Natural killer cell (primary cell): ENCODE results near the gene ERF. TPM values are rescaled to one million over a fixed set of nuclear protein-coding genes. Genes with fewer than 3 reads are reported as not detected.

Experiments used
- ATAC-seq, 3 donors: fragments of 150-1000 bp in 2 of 3; fragments of 200-7000 bp in 1 of 3; cut with Tn5 transposase; 1 replicate in 1 of 3; 2 replicates in 2 of 3; pipeline ENCODE4 v1.10.0; 2021; ENCODE audit warnings: mild to moderate bottlenecking in 2 of 3, moderate library complexity in 2 of 3
- DNase-seq, 2 donors: peaks; one replicate each; pipeline versions ENCODE4 v3.0.0 to v3.0.0-alpha.2; 2013 to 2021; ENCODE audit warnings: mixed read lengths in 1 of 2
- H3K27ac ChIP-seq: one replicate; pipeline ENCODE4 v1.5.1; 2013; ENCODE audit warnings: mild to moderate bottlenecking, low read length
- H3K27me3 ChIP-seq: one replicate; pipeline ENCODE4 v1.6.1; 2013; ENCODE audit warnings: low read length; ENCODE audit not compliant: control insufficient read depth, insufficient read depth
- H3K36me3 ChIP-seq: one replicate; pipeline ENCODE4 v1.6.1; 2013; ENCODE audit warnings: low read length; ENCODE audit not compliant: control insufficient read depth, insufficient read depth
- H3K4me1 ChIP-seq: one replicate; pipeline ENCODE4 v1.6.1; 2013; ENCODE audit warnings: low read length; ENCODE audit not compliant: control insufficient read depth, insufficient read depth
- H3K4me3 ChIP-seq: one replicate; pipeline ENCODE4 v1.5.1; 2013; ENCODE audit warnings: low read length
- H3K9me3 ChIP-seq: one replicate; pipeline ENCODE4 v1.6.1; 2013; ENCODE audit warnings: low read length; ENCODE audit not compliant: control insufficient read depth, insufficient read depth
- H3K27ac Mint-ChIP-seq, 2 donors: one replicate each; pipeline ENCODE4 v1.8.0; 2022; ENCODE audit warnings: mild to moderate bottlenecking in 2 of 2, mixed read lengths in 2 of 2, moderate library complexity in 1 of 2
- H3K27me3 Mint-ChIP-seq, 2 donors: one replicate each; pipeline ENCODE4 v1.8.0; 2022; ENCODE audit warnings: low read depth in 2 of 2, mixed read lengths in 2 of 2
- H3K36me3 Mint-ChIP-seq: one replicate; pipeline ENCODE4 v1.8.0; 2022; ENCODE audit warnings: mixed read lengths
- H3K4me1 Mint-ChIP-seq, 2 donors: one replicate each; pipeline ENCODE4 v1.8.0; 2022; ENCODE audit warnings: mixed read lengths in 2 of 2
- H3K4me3 Mint-ChIP-seq: one replicate; pipeline ENCODE4 v1.8.0; 2022; ENCODE audit warnings: mild to moderate bottlenecking, moderate library complexity, mixed read lengths
- H3K9me3 Mint-ChIP-seq, 2 donors: one replicate each; pipeline ENCODE4 v1.8.0; 2022; ENCODE audit warnings: mixed read lengths in 2 of 2
- WGBS: methylation state at CpG from one replicate; pipeline ENCODE4 v1.1.7; 2013; ENCODE audit warnings: missing lambda C conversion rate; ENCODE audit not compliant: insufficient coverage; 5-methylcytosine and 5-hydroxymethylcytosine counted together
- intact Hi-C: fragments of 100-400 bp; cut with micrococcal nuclease; formaldehyde crosslinking; loops from one replicate; pipeline ENCODE4 v1.14.2; 2022
- total RNA-seq, 4 donors: library from RNA; stranded (reverse); fragments of 120-200 nt in 1 of 4; gene quantifications; one replicate each; pipeline versions ENCODE4 v1.2.3 to v1.2.4, GENCODE V29; 2013 to 2022
- TF ChIP-seq, protein P1 (sequence below): fragments of 200-600 bp; IDR thresholded peaks from one replicate; pipeline ENCODE4 v1.8.0; 2022; ENCODE audit warnings: antibody characterized with exemption

The ERF gene
- total RNA-seq, 3 donors from 2014 or later (not counting 1 experiment from before 2014, with no cell fraction given), result 58.3 to 115 (median 75.6) TPM

DNA sequence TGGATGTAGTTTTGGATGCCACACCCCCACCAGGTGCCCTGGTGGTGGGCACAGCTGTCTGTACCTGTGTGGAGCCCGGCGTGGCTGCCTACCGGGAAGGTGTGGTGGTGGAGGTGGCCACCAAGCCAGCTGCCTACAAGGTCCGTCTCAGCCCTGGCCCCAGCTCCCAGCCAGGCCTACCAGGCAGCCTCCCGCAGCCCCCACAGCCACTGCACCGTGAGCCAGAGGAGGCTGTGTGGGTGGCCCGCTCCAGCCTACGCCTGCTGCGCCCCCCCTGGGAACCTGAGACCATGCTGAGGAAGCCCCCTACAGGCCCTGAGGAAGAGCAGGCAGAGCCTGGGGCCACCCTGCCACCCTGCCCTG is 17.6 kb upstream of the ERF start:
- H3K4me3 Mint-ChIP-seq, result no peak overlapping the region
- peaks cover 45% of the 10 kb centered on the region for H3K4me1 ChIP-seq
- H3K4me1 Mint-ChIP-seq, result peaks cover 16 to 19% of the 10 kb centered on the region in 2 donors
- H3K4me3 ChIP-seq, result no peak overlapping the region
- no peaks in the 10 kb centered on the region for H3K36me3 Mint-ChIP-seq
- intact Hi-C loops, result no loop called here
- no peak overlapping the region for H3K27ac ChIP-seq
- peaks cover 32% of the 10 kb centered on the region for H3K36me3 ChIP-seq
- H3K27ac Mint-ChIP-seq, result no peak overlapping the region
- TF ChIP-seq, protein P1, sequence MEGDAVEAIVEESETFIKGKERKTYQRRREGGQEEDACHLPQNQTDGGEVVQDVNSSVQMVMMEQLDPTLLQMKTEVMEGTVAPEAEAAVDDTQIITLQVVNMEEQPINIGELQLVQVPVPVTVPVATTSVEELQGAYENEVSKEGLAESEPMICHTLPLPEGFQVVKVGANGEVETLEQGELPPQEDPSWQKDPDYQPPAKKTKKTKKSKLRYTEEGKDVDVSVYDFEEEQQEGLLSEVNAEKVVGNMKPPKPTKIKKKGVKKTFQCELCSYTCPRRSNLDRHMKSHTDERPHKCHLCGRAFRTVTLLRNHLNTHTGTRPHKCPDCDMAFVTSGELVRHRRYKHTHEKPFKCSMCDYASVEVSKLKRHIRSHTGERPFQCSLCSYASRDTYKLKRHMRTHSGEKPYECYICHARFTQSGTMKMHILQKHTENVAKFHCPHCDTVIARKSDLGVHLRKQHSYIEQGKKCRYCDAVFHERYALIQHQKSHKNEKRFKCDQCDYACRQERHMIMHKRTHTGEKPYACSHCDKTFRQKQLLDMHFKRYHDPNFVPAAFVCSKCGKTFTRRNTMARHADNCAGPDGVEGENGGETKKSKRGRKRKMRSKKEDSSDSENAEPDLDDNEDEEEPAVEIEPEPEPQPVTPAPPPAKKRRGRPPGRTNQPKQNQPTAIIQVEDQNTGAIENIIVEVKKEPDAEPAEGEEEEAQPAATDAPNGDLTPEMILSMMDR, result no peak
- no peaks in the 10 kb centered on the region for H3K9me3 Mint-ChIP-seq
- no peaks in the 10 kb centered on the region for H3K9me3 ChIP-seq
- H3K27me3 Mint-ChIP-seq, result no peaks in the 10 kb centered on the region
- no peak for ATAC-seq
- 88% methylated on average over 9 of the region's 9 CpGs for WGBS
- peak in 1 of 2 donors; percentile 15 for DNase-seq
- no peaks in the 10 kb centered on the region for H3K27me3 ChIP-seq

DNA sequence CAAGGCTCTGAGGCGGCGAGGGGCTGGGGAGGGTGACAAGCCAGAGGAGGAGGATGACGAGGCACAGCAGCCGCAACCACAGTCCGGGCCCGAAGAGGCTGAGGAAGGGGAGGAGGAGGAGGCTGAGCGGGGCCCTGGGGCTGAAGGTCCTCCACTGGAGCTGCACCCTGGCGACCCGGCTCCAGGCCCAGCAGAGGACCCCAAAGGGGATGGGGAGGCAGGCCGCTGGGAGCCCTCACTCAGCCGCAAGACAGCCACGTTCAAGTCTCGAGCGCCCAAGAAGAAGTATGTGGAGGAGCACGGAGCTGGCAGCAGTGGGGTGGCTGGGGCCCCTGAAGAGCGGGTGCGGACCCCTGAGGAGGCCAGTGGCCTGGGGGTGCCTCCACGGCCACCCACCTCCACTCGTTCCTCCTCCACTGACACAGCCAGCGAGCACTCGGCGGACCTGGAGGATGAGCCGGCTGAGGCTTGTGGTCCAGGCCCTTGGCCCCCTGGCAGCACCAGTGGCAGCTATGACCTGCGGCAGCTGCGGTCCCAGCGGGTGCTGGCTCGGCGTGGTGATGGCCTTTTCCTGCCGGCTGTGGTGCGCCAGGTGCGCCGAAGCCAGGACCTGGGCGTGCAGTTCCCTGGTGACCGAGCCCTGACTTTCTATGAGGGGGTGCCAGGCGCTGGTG is 17.1 kb upstream of the ERF start:
- no peaks in the 10 kb centered on the region for H3K27me3 ChIP-seq
- TF ChIP-seq, protein P1, result no peak
- intact Hi-C loops, result no loop called here
- peak in 1 of 2 donors; percentile 15 for DNase-seq
- no peaks in the 10 kb centered on the region for H3K9me3 ChIP-seq
- Mint-ChIP-seq H3K27ac (no peak overlapping the region), H3K27me3 (no peaks in the 10 kb centered on the region), H3K4me1 (peaks cover 16 to 19% of the 10 kb centered on the region in 2 donors), H3K9me3 (no peaks in the 10 kb centered on the region), H3K4me3 (no peak overlapping the region), H3K36me3 (no peaks in the 10 kb centered on the region)
- H3K4me1 ChIP-seq, result peaks cover 45% of the 10 kb centered on the region
- WGBS, result 86% methylated on average over 35 of the region's 35 CpGs
- peaks cover 32% of the 10 kb centered on the region for H3K36me3 ChIP-seq
- no peak overlapping the region for H3K27ac ChIP-seq
- no peak for ATAC-seq
- no peak overlapping the region for H3K4me3 ChIP-seq

DNA sequence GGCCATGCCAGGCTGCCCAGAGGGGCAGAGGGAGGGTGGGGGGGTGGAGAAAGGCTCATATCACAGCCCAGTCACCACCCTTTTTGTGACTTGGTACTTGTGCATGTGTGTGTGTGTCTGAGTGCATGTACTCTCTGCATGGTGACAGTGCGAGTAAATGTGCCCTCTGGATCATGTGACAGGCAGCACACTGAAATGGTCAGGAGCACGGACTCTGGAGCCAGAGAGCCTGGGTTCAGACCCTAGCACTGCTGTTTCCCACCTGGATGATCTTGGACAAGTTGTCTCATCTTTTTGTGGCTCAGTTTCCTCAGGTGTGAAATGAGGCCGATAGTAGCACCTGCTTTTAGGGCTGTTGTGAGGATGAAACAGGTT is 16.1 kb upstream of the ERF start:
- no peak overlapping the region for H3K27ac Mint-ChIP-seq
- H3K27me3 Mint-ChIP-seq, result no peaks in the 10 kb centered on the region
- Histone ChIP-seq H3K9me3 (no peaks in the 10 kb centered on the region), H3K4me3 (peak overlapping the region; percentile 44), H3K4me1 (peaks cover 37% of the 10 kb centered on the region), H3K27me3 (no peaks in the 10 kb centered on the region), H3K27ac (peak overlapping the region; percentile 96), H3K36me3 (peaks cover 29% of the 10 kb centered on the region)
- no peaks in the 10 kb centered on the region for H3K36me3 Mint-ChIP-seq
- ATAC-seq (no peak), DNase-seq (peak in 1 of 2 donors; percentile 16)
- no peaks in the 10 kb centered on the region for H3K9me3 Mint-ChIP-seq
- intact Hi-C loops, result no loop called here
- peaks cover 11 to 14% of the 10 kb centered on the region in 2 donors for H3K4me1 Mint-ChIP-seq
- peak overlapping the region; percentile 58 for H3K4me3 Mint-ChIP-seq
- WGBS, result 62% methylated on average over 3 of the region's 3 CpGs
- TF ChIP-seq, protein P1, result no peak
